NCI-H187 (cell line): ENCODE results near the gene ALDH3B1.

Experiments
- DNase-seq, 2 experiments: peaks; one replicate each; lab custom pipeline; 2025; lab: John Stamatoyannopoulos, UW

Gene ALDH3B1

GRCh38 chr11:68031144-68031464 is 21.0 kb downstream of the ALDH3B1 start:
- no peak for DNase-seq

GRCh38 chr11:68032003-68032402 is 21.9 kb downstream of the ALDH3B1 start:
- DNase-seq: no peak

DNA sequence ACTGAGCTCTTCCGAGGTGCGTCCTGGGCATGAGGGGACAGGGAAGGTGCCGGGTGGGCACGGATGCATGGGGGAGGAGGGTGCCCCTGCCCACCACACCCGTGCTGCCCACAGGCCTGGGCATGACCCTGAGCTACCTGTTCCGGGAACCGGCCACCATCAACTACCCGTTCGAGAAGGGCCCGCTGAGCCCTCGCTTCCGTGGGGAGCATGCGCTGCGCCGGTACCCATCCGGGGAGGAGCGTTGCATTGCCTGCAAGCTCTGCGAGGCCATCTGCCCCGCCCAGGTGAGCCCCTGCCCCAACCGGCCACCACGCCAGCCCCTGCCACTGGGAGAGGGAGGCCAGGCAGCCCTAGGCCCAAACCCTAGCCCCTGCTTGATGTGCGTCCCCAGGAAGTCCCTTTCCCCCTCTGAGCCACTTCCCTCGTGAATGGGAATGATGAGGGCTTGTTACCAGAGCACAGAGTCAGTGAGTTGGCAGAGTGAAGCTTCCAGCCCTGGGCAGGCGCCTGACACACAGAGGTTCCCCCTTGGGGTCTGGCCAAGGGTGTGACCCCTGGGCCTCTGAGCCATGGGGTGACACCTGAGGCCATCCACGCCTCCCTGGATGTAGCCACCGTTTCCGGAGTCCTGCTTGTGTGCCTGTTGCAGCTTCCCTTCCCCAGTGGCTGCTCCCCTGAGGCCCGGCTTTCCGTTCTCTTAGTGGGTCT is 23.0 kb downstream of the ALDH3B1 start:
- DNase-seq: no peak

DNA sequence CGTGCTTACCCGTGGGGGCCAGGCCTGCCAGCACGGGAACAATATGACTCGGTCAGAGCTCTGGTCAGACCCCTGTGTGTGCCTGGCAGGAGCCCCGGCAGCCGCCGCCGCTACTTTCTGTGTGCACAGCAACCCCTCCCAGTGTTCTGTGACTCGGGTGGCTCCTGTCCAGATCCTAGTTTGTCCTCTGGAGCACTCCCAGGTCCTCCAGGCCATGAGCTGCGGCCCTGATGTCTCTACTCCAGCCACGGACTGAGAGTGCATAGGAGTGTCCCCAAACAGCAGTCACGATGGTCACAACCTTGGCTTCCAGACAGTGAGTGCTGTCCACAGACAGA is 23.6 kb downstream of the ALDH3B1 start:
- no peak for DNase-seq

DNA sequence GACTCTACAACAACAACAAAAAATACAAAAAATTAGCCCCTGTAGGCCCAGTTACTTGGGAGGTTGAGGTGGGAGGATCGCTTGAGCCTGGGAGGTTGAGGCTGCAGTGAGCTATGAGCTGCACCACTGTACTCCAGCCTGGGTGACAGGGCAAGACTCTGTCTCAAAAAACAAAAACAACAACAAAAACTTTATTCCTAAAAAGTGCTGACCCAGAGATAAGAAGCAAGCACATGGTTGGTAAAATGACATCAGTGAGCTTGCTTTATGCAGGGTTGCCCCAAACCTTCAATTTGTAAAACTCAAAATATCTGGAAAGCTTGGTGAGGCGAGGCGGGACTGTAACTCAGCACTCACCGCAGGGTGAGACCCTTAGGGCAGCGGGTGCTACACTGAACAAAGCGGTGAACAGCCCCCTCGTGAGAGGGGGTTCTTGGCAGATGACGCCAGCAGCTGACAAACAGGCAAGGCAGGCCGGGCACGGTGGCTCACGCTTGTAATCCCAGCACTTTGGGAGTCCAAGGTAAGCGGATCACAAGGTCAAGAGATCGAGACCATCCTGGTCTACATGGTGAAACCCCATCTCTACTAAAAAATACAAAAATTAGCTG is 25.2 kb downstream of the ALDH3B1 start:
- DNase-seq: no peak

- DNase-seq: no peak
Measured at GRCh38 chr11:68036141-68036716, 26.1 kb downstream of the ALDH3B1 start.

DNA sequence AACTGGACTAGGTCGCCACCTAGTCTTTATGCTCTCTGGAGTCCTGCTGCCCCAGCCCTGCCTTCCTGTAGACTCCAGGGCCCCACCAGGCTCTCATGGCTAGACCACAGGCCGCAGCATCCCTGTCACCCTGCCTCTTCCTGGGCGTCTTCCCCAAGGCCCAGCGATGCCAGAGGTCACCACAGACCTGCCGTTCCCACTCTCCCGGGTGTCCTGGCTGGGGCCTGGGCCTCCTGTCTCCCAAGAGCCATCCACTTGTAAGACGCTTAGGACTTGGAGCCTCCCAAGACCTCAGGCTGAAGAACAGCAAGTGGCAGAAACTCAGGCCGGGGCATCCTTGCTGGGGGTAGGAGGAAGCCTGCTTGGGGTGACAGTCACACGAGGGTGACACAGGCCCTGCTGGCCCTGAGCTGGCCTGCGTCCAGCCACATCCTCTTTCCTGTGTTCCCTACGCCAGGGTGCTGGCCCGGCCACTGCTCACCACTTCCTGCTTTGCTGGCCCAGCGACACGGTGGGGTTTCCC is 26.7 kb downstream of the ALDH3B1 start:
- DNase-seq: no peak

DNA sequence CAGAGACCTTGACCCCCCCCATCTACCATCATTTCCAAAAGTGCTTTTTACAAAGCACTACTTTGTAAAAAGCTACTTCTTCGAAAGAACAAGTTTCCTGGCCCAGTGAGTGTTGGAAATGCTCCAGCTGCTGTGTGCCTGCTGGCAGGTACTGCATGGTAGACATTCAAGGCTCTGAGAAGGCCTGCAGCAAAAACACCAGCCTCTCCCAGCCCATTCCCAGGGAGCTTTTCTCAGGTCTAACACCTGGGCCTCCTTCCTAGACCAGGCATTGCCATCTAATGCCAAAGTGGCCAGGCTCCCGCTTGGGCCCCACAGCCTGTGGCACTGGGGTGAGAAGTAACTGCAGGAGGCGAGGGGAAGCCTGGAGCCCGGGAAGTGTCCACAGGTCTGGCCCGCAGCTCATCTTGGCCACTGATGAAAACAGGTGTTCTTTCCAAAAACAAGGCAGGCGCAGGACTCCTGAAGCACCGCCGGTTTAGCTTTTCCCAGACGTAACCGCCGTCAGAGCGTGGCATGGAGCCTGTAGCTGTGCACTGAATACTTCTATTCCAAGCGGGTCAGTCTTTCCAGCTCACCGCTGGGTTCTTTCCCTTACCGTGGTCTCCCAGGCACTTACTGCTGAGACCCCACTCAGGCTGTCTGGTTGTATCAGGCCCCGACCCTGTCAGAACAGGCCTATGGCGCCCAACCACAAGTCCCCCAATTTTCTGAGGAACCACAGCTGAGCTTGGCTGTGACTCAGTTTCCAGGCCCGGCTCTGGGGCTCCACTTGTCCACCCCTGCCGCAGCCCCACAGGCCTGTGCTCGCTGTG is 27.5 kb downstream of the ALDH3B1 start:
- DNase-seq: no peak

DNA sequence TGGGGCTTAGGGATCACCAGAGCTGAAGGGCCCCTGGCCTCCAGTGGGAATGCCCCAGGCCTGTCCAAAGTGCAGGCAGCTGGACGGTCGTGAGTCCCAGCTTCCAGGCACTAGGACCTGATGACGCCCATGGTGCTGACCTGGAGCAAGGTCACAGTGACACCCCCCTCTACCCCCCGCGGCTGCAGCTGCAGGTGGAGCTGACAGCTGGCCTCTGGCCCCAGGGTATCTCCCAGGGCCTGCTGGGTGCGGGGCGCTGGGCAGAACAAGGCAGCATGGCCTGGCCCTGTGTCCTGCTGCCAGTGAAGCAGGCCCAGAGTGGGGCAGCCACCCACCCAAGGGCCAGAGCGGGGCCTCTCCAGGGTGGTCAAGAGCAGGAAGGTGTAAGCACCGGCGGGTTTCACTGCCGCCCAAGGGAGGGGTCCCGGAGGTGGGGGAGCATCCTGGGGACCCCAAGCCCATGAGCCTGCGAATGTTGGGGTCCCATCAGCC is 28.1 kb downstream of the ALDH3B1 start:
- no peak for DNase-seq

DNA sequence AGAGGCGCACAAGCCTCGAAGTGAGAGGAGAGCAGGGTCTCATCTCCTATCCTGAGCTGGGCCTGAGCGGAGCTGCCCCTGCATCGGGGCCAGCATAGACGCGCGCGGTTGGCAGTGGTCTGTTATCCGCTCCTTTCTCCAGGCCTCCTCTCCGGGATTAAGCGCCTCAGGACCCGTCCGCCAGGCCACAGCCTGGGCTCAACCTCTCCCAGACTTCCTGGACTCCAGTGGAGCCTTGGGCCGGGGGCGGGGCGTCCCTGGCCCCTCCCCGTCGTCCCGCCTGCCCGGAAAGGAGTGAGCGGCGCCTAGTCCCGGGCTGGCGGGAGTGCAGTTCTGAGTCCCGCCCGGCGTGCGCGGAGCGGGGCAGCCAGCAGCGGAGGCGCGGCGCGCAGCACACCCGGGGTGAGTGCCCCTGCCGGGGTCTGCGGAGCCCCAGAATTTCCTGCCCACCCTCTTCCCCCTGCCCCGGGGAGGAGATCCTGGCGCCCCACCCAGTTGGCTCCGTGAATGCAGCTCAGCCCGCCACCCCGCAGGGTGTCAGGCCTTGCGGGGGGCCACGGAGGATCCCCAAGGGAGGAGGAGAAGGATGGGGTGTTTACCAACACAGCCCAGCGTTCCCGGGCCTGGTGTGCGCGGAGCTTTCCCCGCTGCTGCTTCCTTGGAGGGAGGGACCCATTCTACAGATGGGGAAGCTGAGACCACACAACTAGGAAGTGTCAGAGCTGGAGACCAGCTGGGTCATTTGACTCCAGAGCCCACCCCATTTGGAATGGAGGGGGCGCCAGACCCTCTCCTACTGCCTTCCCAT is 28.8 kb downstream of the ALDH3B1 start, which contains the start of gene TCIRG1:
Gene TCIRG1 (plus strand): TSS at position 308 of the 808 bp plus-strand sequence. CDS start 2,247 bp downstream, outside the sequence.
- no peak for DNase-seq

DNA sequence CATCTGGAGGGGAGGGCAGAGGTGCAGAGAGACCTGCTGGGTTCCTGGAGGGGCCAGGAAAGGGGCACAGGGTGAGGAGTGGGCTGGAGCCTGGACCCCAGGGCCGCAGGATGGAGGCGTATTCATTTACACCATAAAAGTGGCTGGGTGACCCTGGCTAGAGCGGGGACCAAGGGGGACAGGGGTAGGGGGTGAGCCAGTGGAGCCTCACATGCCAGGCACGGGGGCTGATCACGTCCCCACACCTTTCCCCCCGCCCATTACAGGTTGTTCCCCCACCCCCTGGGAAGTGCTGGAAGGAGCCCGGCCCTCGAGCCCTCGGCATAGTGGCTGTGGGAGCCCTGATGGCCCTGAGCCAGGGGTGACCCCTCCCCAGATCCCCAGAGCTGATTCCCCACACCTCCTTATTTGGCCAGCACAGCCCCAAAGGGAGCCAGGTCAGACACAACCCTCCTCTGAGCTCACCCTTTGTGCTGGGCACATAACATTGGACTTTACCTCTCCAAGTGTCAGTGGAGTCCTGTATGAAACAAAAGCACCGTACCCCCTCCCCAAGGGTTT is 29.5 kb downstream of the ALDH3B1 start:
- no peak for DNase-seq

DNA sequence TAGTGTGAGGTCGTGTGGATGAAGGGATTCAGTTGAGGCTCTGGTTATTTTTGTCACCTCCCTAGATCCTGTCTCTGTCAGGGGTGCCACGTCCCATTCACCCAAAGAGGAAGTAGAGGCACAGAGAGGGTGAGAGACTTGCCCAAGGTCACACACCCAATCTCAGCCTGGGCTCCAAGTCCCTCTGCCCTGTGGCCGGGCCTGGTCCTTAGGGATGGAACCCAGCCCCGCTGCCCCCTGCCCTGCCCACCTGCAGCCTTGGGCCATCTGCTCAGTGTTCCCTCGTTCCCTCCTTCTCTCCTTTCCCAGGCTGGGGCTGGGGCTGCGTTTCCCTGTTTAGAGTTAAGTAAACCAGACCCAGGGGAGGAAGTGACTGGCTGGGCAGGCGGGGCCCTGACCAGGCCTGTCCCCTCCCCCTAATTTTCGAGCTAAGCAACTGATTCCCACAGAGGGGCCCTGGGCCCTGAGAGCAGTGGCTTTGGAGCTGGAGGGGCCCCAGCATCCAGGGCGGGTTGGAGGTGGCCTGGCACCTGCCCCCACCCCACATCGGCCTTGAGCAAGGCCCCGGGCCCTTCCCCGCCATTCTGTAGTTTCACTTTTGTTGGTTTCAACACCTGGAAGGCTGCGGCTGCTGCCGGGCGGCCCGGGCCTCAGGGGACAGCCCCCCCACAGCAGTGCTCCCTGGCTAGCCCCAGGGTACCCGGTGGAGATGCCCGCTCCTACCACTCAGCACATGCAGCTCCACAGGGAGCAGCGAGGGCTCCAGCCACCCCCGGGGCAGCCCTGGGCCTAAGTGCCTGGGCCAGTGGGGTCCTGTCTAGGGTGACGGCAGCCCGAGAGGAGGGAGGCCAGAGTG is 30.2 kb downstream of the ALDH3B1 start:
- DNase-seq: no peak

GRCh38 chr11:68040957-68041591 is 30.9 kb downstream of the ALDH3B1 start:
- DNase-seq: no peak

- DNase-seq: no peak
Measured at GRCh38 chr11:68041617-68042218, 31.6 kb downstream of the ALDH3B1 start.

GRCh38 chr11:68042219-68043028 is 32.3 kb downstream of the ALDH3B1 start:
- DNase-seq: no peak

GRCh38 chr11:68043029-68043348 is 32.9 kb downstream of the ALDH3B1 start:
- no peak for DNase-seq

- no peak for DNase-seq
Measured at GRCh38 chr11:68043349-68044144, 33.4 kb downstream of the ALDH3B1 start.
